Measurements from ENCODE around the gene KANSL1. TPM values are rescaled to one million over a fixed set of nuclear protein-coding genes. Genes with fewer than 3 reads are reported as not detected.

Gene KANSL1
- total and polyA plus RNA-seq, 8 donors, result 65.9 to 129 (median 79.0) TPM

GRCh38 chr17:45995627-45996270 lies 197.5 kb downstream of the KANSL1 start:
- Histone ChIP-seq H3K27ac (no peak overlapping the region), H3K36me3 (no peaks in the 10 kb centered on the region), H3K4me1 (no peaks in the 10 kb centered on the region), H3K4me3 (no peak overlapping the region), H3K9me3 (no peaks in the 10 kb centered on the region), H3K27me3 (no peaks in the 10 kb centered on the region)
- intact Hi-C loops (cut with DNase I), result no loop called here
- ATAC-seq, result no peak
- no peak for TF ChIP-seq CTCF (IDR thresholded peaks at IDR 0.05)
- peak in 2 of 4 donors; percentile 22 to 55 for DNase-seq

- no peaks in the 10 kb centered on the region for H3K27me3 ChIP-seq
- no peak for ATAC-seq
These were observed 198.2 kb downstream of the KANSL1 start for GRCh38 chr17:45994987-45995386.

GRCh38 chr17:45993962-45994627 lies 199.1 kb downstream of the KANSL1 start:
- Histone ChIP-seq H3K27me3 (no peaks in the 10 kb centered on the region), H3K27ac (no peak overlapping the region), H3K36me3 (no peaks in the 10 kb centered on the region), H3K4me1 (no peaks in the 10 kb centered on the region), H3K4me3 (no peak overlapping the region), H3K9me3 (no peaks in the 10 kb centered on the region)
- DNase-seq (no peak), ATAC-seq (no peak)
- intact Hi-C loops (cut with DNase I), result no loop called here
- no peak for TF ChIP-seq CTCF (IDR thresholded peaks at IDR 0.05)

More at GRCh38 chr17:45994987-45995386, 198.2 kb downstream of the KANSL1 start:
- no peaks in the 10 kb centered on the region for H3K4me1 ChIP-seq
- no peak overlapping the region for H3K27ac ChIP-seq
- H3K36me3 ChIP-seq, result no peaks in the 10 kb centered on the region
- TF ChIP-seq CTCF (IDR thresholded peaks at IDR 0.05), result no peak
- no peaks in the 10 kb centered on the region for H3K9me3 ChIP-seq
- H3K4me3 ChIP-seq, result no peak overlapping the region
- intact Hi-C loops (cut with DNase I), result no loop called here
- DNase-seq, result no peak

- no peak overlapping the region for H3K4me3 ChIP-seq
- no peaks in the 10 kb centered on the region for H3K36me3 ChIP-seq
- intact Hi-C loops (cut with DNase I), result no loop called here
- DNase-seq (no peak), ATAC-seq (no peak)
- no peak overlapping the region for H3K27ac ChIP-seq
- no peaks in the 10 kb centered on the region for H3K4me1 ChIP-seq
- H3K9me3 ChIP-seq, result no peaks in the 10 kb centered on the region
- no peak for TF ChIP-seq CTCF (IDR thresholded peaks at IDR 0.05)
- no peaks in the 10 kb centered on the region for H3K27me3 ChIP-seq
These were observed 200.3 kb downstream of the KANSL1 start for GRCh38 chr17:45992904-45993303.

- intact Hi-C loops (cut with DNase I), result no loop called here
- no peak overlapping the region for H3K4me3 ChIP-seq
- no peaks in the 10 kb centered on the region for H3K27me3 ChIP-seq
- H3K9me3 ChIP-seq, result no peaks in the 10 kb centered on the region
- DNase-seq (no peak), ATAC-seq (no peak)
- H3K4me1 ChIP-seq, result no peaks in the 10 kb centered on the region
- TF ChIP-seq CTCF (IDR thresholded peaks at IDR 0.05), result no peak
- H3K27ac ChIP-seq, result no peak overlapping the region
- H3K36me3 ChIP-seq, result no peaks in the 10 kb centered on the region
These were observed 201.1 kb downstream of the KANSL1 start for GRCh38 chr17:45992175-45992574.
